DMS53 (cell line): ENCODE results near the gene ZDHHC11.
"Not testable (repeated sequence)": the region's sequence is repeated elsewhere in the genome, so short reads cannot be mapped to it uniquely, and the experiment has no call there.

Experiments used
- DNase-seq: peaks from one replicate; lab custom pipeline; 2025; lab: John Stamatoyannopoulos, UW

The ZDHHC11 gene

DNA sequence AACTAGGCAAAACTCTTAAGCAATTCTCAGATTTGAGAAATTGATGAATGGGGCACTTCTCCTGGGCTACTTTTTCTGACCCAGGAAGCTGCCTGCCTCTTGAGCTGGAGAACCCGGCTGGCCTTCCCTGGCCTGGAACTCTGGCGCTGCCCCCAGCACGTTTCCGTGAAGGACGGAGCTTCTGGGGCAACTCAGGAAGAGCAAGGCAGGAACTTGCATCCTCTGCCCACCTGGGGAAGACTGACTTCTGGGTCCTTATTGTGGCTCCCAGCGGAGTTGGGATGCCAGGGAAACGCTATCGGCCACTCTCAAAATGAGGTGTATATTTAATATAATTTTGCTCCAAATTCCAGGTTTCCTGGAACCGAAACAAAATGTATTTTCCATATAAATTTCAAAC lies 39.4 kb downstream of the ZDHHC11 start:
- DNase-seq = not testable (repeated sequence)

DNA sequence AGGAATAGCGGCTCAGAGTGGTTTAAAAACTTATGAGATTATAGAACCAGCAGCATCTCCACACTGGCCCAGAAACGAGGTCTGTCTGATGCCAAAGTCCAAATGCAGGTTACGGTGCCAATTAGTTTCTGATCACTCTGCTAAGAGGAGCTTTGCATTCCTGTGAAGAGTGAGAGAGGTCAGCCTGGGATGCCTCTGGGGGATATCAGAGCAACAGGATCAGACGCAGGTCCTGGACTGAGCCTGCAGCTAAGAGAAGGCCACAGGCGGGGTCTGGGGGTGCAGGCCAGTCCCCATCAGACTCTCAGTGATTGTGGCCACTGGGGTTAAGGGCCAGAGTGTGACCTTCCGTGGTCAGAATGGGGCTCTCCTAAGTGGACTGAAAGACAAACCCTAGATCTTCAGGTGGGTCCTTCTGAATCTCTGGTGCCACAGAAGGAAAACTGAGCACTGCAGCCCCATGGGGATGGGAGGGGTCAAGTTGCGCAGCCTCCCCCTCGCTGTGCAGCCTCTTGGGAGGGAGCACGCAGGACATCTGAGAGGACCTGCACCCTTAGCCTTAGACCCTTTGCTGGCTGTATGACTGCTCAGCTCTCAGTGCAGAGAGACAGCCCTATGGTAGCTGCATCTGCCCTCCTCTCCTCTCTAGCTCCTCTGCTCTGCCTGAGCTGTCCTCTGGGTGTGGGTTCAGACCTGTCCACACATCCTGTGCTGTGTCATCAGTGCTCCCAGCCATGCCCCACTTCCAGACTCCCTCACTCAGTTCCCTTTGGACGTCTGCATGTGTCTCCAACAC lies 42.9 kb downstream of the ZDHHC11 start:
- not testable (repeated sequence) for DNase-seq

DNA sequence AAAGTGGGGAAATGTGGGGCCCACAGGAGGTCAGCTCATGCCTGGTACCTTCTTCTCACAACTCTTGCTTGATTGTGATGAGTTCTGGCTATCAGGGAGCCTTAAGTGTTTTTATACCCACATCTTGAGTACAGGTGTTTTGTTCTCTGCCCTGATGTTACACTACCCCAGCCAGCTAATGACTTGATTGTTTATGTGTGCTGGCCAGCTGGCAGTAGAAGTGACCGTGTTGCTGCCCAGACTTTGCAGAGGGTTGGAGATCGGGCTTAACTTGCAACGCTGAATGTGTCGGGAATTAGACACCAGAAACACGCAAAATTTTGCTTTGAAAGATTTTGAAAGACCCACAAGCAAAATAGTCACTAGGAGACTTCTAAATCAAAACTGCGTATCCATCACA lies 49.3 kb downstream of the ZDHHC11 start:
- no peak for DNase-seq

DNA sequence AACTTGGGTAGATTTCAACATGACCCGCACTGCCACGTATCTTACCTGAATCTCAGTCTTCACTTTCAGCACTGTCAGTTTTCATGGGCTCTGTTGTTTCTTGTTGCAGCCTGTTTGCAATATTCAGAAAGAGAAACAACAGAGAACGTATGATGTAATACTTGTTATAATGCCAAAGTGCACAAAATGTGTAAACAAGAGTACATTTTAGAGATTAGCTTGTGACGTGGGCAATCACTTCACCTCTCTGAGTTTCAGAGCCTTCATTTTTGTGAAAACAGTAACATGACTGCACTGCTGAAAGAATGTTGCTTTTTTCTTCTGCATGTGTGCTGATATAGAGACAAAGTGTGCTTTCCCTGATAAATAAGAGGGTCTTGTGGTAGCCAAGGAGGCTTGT lies 49.7 kb downstream of the ZDHHC11 start:
- DNase-seq = not testable (repeated sequence)

DNA sequence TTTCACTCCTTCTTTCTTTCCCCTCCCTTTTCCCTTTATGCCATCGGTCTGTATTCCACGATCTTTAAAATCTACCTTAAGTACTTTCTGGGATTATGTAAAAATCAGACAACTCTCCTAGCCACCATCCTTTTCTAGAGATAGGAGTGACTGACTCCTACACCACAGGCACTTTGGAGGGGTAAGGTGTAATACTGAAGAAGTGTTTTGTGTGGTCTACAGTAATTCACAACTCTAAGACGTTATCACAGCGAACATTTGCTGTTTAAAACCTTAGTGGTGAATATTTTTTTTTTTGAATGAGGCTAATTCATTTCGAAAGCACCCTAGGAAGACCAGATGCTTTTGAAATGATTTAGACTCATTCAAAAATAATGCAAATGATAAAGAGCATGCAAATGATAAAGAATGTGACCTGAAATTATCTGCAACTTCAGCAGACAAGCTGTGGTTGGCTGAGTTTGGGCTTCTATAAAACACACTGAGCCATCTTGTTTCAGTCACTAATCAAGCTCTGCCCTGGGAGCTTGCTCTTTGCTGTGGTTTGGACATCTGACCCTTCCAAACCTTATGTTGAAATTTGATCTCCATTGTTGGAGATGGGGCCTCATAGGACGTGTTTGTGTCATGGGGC lies 52.2 kb downstream of the ZDHHC11 start:
- not testable (repeated sequence) for DNase-seq

DNA sequence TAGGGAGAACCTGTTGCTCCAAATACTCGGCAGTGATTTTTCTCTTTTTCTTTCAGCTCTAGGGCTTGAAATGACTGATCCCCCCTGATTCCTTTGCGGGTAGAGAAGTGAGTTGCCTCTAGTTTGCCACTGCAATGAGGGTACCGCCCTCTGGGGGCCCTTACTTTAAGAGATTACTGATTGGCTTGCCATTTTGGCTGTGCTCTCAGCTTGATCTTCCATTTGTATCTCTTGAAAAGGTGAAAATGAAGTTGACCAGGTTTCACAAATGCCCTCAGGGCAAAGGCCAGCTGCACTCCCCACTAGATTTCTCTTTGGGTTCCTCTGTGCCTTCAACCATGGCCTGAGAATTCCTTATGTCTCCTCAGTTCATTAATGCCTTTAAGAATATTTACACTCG lies 52.8 kb downstream of the ZDHHC11 start:
- not testable (repeated sequence) for DNase-seq

DNA sequence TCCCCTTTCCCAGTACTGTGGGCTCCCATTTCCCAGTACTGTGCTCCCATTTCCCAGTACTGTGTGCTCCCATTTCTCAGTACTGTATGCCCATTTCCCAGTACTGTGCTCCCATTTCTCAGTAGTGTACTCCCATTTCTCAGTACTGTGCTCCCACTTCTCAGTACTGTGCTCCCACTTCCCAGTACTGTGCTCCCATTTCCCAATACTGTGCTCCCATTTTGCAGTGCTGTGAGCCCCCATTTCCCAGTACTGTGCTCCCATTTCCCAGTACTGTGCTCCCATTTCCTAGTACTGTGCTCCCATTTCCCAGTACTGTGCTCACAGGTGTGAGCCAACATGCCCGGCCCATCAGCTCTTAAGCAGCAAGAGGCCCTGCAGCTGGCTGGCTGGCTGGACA lies 54.9 kb downstream of the ZDHHC11 start:
- DNase-seq = not testable (repeated sequence)

DNA sequence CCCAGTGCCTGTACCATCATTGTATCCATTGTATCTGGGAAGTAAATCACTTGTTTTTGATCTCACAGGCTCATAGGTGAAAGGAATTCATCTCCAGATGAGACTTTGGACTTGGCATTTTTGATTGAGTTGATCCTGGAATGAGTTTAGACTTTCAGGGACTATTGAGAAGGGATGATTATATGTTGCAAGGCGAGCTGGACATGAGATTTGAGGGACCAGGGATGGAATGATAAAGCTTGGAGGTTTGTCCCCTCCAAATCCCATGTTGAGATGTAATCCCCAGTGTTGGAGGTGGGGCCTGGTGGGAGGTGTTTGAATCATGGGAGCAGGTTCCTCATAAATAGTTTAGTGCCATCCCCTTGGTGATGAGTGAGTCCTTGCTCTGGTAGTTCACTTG lies 55.8 kb downstream of the ZDHHC11 start:
- not testable (repeated sequence) for DNase-seq

DNA sequence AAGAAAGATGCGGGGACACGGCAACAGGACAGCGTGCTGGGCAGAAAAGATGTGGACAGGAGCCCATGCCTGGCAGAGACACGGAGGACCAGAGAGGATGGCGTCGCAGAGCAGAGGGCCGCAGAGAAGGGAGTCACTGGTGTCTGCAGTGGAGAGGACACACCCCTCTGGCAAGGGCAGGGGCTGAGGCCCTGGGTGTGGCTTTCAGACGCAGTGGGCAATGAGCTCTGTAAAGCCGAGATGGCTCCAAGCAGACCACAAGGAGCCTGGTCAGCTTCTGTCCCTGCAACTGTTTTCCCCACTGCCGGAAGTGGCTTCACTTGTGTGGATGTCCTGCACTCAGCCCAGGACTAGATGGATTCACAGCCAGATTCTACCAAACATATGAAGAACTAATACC lies 62.1 kb downstream of the ZDHHC11 start:
- DNase-seq = not testable (repeated sequence)

DNA sequence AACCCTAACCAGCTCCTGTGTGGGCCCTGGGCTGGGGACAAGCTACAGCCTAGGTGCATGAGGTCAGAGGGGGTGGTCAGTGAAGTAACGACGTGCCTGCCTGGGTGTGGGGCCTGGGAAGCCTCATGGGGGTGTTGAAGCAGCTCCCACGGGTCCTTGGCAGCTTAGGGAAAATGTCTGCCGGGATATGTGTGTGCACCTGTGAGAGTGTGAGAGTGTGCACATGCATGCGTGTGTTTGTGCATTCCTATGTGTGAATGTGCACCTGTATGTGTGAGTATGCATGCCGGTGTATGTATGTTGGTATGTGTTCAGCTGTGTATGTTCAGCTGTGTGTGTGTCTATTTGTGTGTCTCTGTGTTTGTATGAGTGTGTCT lies 62.9 kb downstream of the ZDHHC11 start:
- DNase-seq = not testable (repeated sequence)

DNA sequence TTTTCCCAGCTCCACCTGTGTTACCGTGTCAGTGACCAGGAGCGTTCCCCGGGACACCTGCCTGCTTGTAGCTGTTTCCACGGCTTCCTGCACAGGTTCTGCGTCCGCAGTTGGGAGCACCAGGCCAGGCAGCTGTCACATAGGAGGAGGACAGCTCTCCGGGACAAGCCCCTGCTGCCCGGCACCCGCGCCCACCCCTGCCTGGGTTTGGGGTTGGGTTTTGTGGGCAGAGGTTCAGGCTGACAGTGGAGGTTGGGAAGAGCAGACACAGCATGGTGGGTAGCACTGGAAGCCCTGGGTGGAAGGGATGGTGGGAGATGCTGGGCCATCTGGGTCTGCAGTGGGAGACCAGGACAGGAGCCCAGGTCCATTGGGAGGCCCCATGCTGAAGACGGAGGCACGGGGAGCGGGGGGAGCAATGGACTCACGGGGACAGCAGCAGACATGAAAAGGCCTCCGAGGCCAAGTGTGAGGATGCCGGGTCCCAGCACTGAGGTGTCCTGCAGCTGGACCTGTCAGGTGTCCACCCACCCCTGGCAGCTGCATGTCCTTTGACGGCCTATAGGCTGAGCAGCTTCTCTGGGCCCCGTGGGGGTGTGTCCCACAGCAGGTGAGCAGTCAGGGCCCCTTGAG lies 63.4 kb downstream of the ZDHHC11 start:
- not testable (repeated sequence) for DNase-seq

DNA sequence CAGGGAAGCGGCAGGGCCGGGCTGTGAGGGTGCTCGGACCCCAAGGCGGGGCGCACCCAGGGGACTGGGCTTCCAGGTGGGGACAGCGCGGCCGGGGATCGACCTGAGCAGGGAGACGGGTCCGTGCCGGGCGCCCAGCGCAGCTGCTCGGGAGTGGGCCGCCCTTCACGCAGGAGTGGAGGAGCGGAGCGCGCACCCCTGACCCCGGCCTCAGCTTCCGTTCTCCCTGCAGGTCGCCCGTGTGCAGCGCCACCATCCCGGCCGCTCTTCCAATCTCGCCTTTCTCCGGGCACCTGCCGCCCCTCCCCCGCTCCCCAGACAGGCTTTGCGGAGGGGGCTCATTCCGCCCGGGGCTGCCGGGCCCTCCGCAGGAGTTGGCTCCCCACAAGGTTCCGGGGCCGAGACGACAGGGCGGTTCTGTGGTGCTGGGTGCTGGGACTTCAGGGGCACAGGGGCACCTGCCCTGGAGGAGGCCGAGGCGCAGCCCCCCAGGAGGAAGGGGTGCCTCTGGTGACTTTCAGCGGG lies 65.5 kb downstream of the ZDHHC11 start:
- DNase-seq = peak; percentile 85

DNA sequence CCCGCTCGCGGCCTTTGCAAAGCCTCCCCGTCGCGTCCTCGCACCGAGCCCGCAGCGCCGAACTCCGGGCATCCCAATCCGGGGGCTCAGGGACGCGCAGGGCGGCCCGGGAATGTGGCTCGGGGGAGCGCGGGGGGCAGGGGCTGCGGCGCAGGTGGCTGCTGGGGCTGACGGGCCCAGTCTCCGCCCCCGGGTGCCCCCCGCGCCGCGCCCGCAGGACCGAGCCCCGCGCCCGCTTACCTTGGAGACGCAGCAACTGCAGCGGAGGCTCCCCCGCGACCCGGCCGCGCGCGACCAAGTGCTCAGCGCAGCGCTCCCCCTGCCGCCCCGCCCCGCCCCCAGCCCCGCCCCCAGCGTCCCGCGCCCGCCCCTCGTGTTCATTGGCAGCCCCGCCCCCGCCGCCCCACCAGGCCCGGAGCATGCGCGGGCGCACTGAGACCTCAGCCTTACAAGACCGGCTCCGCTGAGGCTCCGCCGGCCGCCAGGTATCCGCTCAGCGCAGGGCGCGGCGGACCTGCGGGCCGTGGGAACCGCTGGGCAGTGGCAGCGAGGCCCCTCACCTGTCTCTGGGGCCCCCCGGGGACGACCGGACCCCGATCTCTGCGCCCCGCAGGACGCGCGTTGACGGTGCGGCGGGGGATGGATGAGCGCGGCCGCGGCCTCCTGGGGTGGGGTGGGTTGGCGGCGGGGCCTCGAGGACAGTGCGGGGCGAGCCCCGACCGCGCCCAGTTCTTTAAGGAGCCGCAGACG lies 66.2 kb downstream of the ZDHHC11 start, which contains the start of gene ZDHHC11B:
TSS of gene ZDHHC11B (minus strand) at position 302 of the 750 bp plus-strand sequence. CDS start 17,810 bp downstream, outside the sequence.
- DNase-seq = peak; percentile 99

DNA sequence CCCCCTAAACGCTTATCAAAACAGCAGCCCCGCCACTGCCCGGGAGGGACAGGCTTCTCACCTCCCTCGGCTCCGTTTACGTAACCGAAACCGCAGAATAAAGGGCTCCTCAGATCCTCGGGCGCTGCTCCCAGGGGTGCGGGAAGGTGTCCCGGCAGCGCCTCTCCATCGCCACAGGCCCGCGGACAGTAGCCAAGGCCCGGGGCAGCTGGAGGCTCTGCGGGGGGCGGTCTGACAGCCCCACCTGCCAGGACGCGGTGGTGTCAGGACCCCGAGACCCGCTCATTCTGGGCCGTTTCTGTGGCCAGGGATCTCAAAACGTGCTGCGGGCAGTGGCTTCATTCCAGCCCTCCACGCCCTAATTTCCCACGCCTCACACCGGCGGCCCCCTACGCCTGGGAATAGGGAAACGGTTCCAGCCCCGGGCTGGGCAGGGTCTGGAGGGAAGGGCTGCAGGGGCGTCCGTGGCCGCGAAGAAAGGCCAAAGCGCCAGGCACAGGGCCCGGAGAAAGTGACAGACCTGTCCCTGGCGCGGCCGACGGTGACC lies 66.8 kb downstream of the ZDHHC11 start:
- DNase-seq = peak; percentile 86

DNA sequence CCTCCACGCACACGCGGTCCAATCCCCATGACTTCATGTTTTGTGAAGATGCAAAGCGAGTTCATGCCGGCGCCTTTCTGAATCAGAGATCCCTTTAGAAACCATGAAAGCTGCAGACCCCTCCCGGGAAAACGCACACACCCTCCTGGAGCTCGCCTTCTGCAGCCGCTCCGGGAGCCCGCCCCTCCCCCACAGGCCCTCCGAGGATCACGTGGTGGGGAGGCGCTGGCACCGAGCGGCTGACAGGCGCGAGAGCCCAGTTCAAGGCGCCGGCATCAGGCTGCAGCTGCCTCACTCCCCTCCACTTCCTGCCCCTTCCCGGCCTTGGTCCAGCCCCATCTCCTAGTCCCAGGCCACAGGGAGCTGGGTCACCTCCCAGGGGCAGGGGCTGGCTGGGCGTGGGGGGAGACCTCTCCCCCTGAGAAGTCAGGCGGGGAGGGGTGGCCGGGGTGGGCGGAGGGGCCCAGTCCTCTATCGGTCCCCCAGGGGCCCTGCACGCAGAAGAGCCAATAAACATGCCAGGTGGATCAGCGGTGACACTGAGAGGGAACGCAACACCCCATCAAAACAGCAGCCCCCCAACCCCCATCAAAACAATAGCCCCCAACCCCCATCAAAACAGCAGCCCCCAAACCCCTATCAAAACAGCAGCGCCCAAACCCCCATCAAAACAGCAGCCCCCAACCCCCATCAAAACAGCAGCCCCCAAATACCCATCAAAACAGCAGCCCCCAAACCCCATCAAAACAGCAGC lies 67.6 kb downstream of the ZDHHC11 start:
- DNase-seq = not testable (repeated sequence)

DNA sequence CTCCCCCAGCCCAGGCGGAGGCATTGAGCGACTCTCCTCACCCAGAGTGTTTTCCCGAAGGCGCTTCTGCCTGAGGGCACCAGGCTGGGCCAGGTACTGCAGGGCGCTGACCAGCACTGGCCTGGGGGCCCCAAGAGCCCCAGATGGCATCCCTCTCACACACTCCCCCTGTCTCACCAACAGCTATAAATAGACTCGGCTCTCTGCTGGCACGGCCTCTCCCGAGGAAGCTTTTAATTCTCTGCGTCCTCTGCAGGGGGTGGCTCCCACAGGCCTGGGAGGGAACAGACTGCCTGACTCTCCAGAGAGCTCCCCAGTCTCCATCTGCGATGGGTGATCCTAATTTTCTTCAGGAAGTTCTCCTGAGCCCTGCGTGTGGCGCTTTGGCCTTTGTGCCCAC lies 68.4 kb downstream of the ZDHHC11 start:
- DNase-seq = not testable (repeated sequence)

DNA sequence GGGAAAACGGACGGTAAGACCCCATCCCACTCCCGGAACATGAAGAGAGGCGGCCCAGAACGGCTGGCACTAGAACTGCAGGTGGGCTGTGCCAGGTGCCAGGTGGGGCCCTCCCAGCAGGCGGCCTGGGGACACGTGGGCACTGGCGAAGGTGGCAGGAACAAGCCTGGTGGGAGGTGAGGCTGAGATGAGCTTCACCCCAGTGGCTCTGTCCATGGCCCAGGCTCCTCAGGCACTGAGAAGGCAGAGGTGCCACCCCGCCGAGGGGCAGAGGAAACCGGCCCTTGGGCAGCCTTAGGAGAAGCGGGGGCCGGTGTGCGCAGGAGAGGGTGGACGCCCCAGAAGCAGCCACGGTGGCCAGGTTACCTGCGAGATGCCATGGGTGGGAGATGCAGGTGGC lies 70.2 kb downstream of the ZDHHC11 start:
- not testable (repeated sequence) for DNase-seq

DNA sequence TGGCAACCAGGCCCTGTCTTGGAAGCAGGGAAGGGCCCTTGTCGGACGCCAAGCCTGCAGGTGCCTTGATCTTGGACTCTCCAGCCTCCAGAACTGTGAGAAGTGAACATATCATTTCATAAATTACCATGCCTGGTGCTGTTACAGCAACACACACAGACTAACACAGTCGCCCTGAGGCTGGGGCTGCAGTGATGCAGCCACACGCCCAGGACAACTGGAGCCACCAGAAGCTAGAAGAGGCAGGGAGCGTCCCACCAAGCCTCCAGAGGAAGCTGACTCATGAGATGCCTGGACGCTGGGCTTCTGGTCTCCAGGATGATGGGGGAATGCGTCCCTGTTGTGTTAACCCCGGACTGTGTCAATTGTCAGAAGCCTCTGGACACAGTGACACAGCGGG lies 71.8 kb downstream of the ZDHHC11 start:
- not testable (repeated sequence) for DNase-seq

DNA sequence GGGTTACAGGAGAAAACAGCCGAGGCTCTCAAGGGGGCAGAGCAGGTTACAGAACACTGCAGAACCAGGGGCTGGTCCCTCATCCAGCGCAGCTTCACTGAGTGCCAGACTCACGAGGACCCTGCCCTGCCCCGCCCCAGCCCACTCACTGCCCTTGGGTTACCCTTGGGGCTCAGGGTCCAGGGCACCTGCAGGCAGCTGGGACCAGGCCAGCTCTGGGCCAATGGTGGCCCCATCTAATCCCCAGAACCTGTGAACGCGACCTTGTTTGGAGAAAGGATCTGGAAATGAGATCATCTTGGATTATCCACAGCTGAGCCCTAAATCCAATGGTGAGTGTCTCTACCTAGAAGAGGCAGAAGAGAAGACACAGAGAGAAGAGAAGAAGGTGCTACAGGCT lies 72.4 kb downstream of the ZDHHC11 start:
- not testable (repeated sequence) for DNase-seq

DNA sequence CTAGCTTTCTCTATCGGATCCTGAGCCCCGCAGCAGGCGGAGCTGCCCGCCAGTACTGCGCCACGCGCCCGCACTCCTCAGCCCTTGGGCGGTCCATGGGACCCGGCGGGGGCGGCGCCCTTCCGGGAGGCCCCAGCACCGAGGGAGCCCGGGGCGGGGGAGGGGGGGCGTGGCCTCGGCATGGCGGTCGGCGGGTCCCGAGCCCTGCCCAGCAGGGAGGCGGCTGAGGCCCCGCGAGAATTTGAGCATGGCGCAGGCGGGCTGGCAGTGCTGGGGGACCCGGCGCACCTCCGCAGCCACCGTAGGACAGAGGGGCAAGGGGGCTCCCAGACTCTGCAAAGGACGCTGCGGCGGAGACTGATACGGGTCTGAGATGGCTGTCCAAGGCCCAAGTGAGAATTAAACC lies 73.0 kb downstream of the ZDHHC11 start:
- no peak for DNase-seq
